NOMO-1 treated with DMSO at 0.1 percent for 48 hours (cell line): Measurements from ENCODE around the gene RET.
A peak's percentile ranks its signal among the peaks of the same experiment; 100 is the strongest.
"Not testable (repeated sequence)": the region's sequence is repeated elsewhere in the genome, so short reads cannot be mapped to it uniquely, and the experiment has no call there.

ENCODE experiments used
- DNase-seq: peaks from one replicate; lab custom pipeline; 2025; ENCODE audit not compliant: unreplicated experiment; lab: John Stamatoyannopoulos, UW

The RET gene

GRCh38 chr10:43077421-43078171 lies 727 bp downstream of the RET start:
- no peak for DNase-seq

- DNase-seq = peak; percentile 16
Measured at GRCh38 chr10:43078175-43078985, 1.5 kb downstream of the RET start.

GRCh38 chr10:43078986-43079273 lies 2.1 kb downstream of the RET start:
- DNase-seq = peak; percentile 60

- DNase-seq = peak; percentile 71
Measured at GRCh38 chr10:43079856-43080255, 3.0 kb downstream of the RET start.

- DNase-seq = no peak
Measured at GRCh38 chr10:43082087-43082486, 5.2 kb downstream of the RET start.

- DNase-seq = no peak
Measured at GRCh38 chr10:43082746-43083145, 5.9 kb downstream of the RET start.

- no peak for DNase-seq
Measured at GRCh38 chr10:43083764-43084163, 6.9 kb downstream of the RET start.

- DNase-seq = no peak
Measured at GRCh38 chr10:43084812-43085211, 7.9 kb downstream of the RET start.

- DNase-seq = no peak
Measured at GRCh38 chr10:43086321-43086942, 9.6 kb downstream of the RET start.

GRCh38 chr10:43089519-43089918 lies 12.7 kb downstream of the RET start:
- DNase-seq = no peak

GRCh38 chr10:43090188-43090587 lies 13.3 kb downstream of the RET start:
- no peak for DNase-seq

GRCh38 chr10:43090664-43091063 lies 13.8 kb downstream of the RET start:
- no peak for DNase-seq

GRCh38 chr10:43091846-43092245 lies 15.0 kb downstream of the RET start:
- DNase-seq = peak; percentile 83

GRCh38 chr10:43093423-43094076 lies 16.7 kb downstream of the RET start:
- no peak for DNase-seq

GRCh38 chr10:43094085-43094484 lies 17.2 kb downstream of the RET start:
- no peak for DNase-seq

GRCh38 chr10:43099339-43099738 lies 22.5 kb downstream of the RET start:
- DNase-seq = not testable (repeated sequence)

- no peak for DNase-seq
Measured at GRCh38 chr10:43099928-43100327, 23.1 kb downstream of the RET start.

- no peak for DNase-seq
Measured at GRCh38 chr10:43100366-43100765, 23.5 kb downstream of the RET start.

GRCh38 chr10:43102063-43102828 lies 25.4 kb downstream of the RET start:
- DNase-seq = no peak

- peak; percentile 22 for DNase-seq
Measured at GRCh38 chr10:43105102-43105955, 28.5 kb downstream of the RET start.
